SU-DHL-6 (cell line): Measurements from ENCODE around the gene OR56A3.

Source experiments
- H2AFZ ChIP-seq: fragments of 200-600 bp; sonication (generic); 2 replicates; pipeline ENCODE4 v1.6.1; 2014; ENCODE audit warnings: low read depth, mild to moderate bottlenecking, moderate library complexity, mixed read lengths, antibody characterized with exemption, low read length; ENCODE audit not compliant: severe bottlenecking
- H3F3A ChIP-seq: fragments of 200-600 bp; shearing (Covaris generic); 2 replicates; pipeline ENCODE4 v1.6.0; 2016; ENCODE audit warnings: antibody characterized with exemption, mild to moderate bottlenecking; ENCODE audit not compliant: insufficient read depth
- H3K27ac ChIP-seq: fragments of 200-600 bp; sonication (generic); 2 replicates; pipeline ENCODE4 v1.5.1; 2016; ENCODE audit warnings: low read depth, mild to moderate bottlenecking, low read length, moderate library complexity, mixed read lengths
- H3K27me3 ChIP-seq: fragments of 200-600 bp; sonication (generic), shearing (Covaris generic); 2 replicates; pipeline ENCODE4 v1.6.0; 2014; ENCODE audit warnings: mild to moderate bottlenecking, low read length
- H3K36me3 ChIP-seq: fragments of 200-600 bp; sonication (generic); 2 replicates; pipeline ENCODE4 v1.6.1; 2014; ENCODE audit warnings: mild to moderate bottlenecking, low read length, mixed read lengths
- H3K4me2 ChIP-seq: fragments of 300-600, 200-600 bp; shearing (Covaris generic), sonication (generic); 2 replicates; pipeline ENCODE4 v1.6.0; 2014; ENCODE audit warnings: low read length, low read depth, mild to moderate bottlenecking; ENCODE audit not compliant: poor library complexity, severe bottlenecking
- H3K4me3 ChIP-seq: fragments of 200-600 bp; sonication (generic); 2 replicates; pipeline ENCODE4 v1.5.1; 2014; ENCODE audit warnings: antibody characterized with exemption, low read length, mild to moderate bottlenecking, mixed read lengths; ENCODE audit not compliant: insufficient read depth, poor library complexity, severe bottlenecking
- H3K79me2 ChIP-seq: fragments of 200-600 bp; sonication (generic); 2 replicates; pipeline ENCODE4 v1.6.1; 2014; ENCODE audit warnings: mild to moderate bottlenecking, low read length, moderate library complexity; ENCODE audit not compliant: insufficient read depth
- H3K9ac ChIP-seq: fragments of 200-600 bp; sonication (generic); 2 replicates; pipeline ENCODE4 v1.7.0; 2014; ENCODE audit warnings: mild to moderate bottlenecking, low read length
- H3K9me2 ChIP-seq: fragments of 200-600 bp; sonication (generic); replicated peaks from 2 replicates; pipeline ENCODE4 v1.6.1; 2014; ENCODE audit warnings: low read length; ENCODE audit not compliant: insufficient read depth
- H3K9me3 ChIP-seq: fragments of 200-600 bp; sonication (generic); 2 replicates; pipeline ENCODE4 v1.6.1; 2014; ENCODE audit warnings: low read length, mixed read lengths; ENCODE audit not compliant: insufficient read depth
- H4K20me1 ChIP-seq: fragments of 200-600 bp; sonication (generic); 2 replicates; pipeline ENCODE4 v1.6.1; 2014; ENCODE audit warnings: low read depth, mild to moderate bottlenecking, antibody characterized with exemption, low read length, moderate library complexity, mixed read lengths
- EZH2phosphoT487 ChIP-seq: fragments of 200-600 bp; sonication (generic), shearing (Covaris generic); conservative IDR thresholded peaks from 2 replicates; pipeline ENCODE4 v1.6.1; 2018; ENCODE audit warnings: mild to moderate bottlenecking, antibody characterized with exemption, low read length, moderate library complexity, mixed read lengths
- TF ChIP-seq, protein P1 (sequence below): fragments of 200-600 bp; sonication (generic); IDR thresholded peaks from one replicate; pipeline ENCODE4 v1.5.1; 2017; ENCODE audit warnings: antibody characterized with exemption, mild to moderate bottlenecking, low read length, moderate library complexity; ENCODE audit not compliant: insufficient read depth, poor library complexity, severe bottlenecking

OR56A3 gene

DNA sequence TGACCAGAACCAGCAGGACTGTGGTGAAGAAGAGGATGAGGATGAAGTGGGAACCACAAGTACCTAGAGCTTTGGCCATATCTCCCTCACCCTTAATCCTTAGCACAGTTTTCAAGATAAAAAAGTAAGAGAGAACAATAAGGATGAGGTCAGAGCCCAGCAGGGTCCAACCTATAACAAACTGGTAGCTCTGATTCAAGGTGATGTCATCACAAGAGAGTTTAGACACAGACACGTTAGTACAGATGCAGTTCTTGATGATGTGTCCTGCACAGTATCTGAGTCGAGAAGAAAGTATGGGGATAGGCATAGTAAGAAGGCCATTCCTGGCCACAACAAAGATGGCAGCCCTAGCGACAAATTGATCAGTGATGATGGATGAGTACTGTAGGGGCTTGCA, 25.7 kb downstream of the OR56A3 start:
- Histone ChIP-seq H3K36me3 (no peaks in the 10 kb centered on the region), H3K79me2 (no peaks in the 10 kb centered on the region), H4K20me1 (no peaks in the 10 kb centered on the region), H2AFZ (no peak overlapping the region), H3K9me3 (no peaks in the 10 kb centered on the region), H3K4me2 (no peak overlapping the region), H3K27me3 (no peaks in the 10 kb centered on the region), H3F3A (no peaks in the 10 kb centered on the region), H3K27ac (no peak overlapping the region), H3K9me2 (peaks cover 4% of the 10 kb centered on the region; the same call in 1 of the 2 replicates), H3K9ac (no peak overlapping the region), H3K4me3 (no peak overlapping the region)
- TF ChIP-seq EZH2phosphoT487 = no peak
- TF ChIP-seq, protein P1, sequence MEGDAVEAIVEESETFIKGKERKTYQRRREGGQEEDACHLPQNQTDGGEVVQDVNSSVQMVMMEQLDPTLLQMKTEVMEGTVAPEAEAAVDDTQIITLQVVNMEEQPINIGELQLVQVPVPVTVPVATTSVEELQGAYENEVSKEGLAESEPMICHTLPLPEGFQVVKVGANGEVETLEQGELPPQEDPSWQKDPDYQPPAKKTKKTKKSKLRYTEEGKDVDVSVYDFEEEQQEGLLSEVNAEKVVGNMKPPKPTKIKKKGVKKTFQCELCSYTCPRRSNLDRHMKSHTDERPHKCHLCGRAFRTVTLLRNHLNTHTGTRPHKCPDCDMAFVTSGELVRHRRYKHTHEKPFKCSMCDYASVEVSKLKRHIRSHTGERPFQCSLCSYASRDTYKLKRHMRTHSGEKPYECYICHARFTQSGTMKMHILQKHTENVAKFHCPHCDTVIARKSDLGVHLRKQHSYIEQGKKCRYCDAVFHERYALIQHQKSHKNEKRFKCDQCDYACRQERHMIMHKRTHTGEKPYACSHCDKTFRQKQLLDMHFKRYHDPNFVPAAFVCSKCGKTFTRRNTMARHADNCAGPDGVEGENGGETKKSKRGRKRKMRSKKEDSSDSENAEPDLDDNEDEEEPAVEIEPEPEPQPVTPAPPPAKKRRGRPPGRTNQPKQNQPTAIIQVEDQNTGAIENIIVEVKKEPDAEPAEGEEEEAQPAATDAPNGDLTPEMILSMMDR = no peak

DNA sequence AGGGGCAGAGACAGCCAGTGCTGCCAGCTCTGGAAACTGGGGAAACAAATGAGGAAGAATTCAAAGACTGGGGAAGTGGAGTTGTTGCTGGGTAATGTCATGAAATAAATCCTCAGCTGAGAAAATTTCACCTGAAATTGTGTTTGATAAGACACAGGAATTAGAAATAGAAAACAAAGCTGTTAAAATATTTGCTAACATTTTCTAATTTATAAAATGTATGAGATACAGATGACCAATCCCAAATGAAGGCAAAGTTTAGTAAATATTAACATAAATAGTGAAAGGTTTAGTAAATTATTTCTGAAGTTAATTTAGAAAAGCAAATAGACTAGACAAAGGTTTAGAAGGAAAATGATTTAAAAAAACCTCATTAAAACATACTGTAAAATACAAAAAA, 26.3 kb downstream of the OR56A3 start, which contains the start of gene OR56A5:
OR56A5 (minus strand) TSS at position 101 of the 400 bp plus-strand sequence; CDS start at position 101, 0 bp downstream.
- no peaks in the 10 kb centered on the region for H4K20me1 ChIP-seq
- H3K4me2 ChIP-seq = no peak within 1 kb of the TSS
- H3K79me2 ChIP-seq = no peaks in the 10 kb centered on the region
- TF ChIP-seq, protein P1 = no peak
- no peak for TF ChIP-seq EZH2phosphoT487
- no peaks in the 10 kb centered on the region for H3K9me3 ChIP-seq
- no peak within 1 kb of the TSS for H3K9ac ChIP-seq
- no peaks in the 10 kb centered on the region for H3F3A ChIP-seq
- H3K9me2 ChIP-seq = peaks cover 4% of the 10 kb centered on the region; the same call in 1 of the 2 replicates
- no peak within 1 kb of the TSS for H2AFZ ChIP-seq
- H3K27me3 ChIP-seq = no peaks in the 10 kb centered on the region
- H3K27ac ChIP-seq = no peak within 1 kb of the TSS
- no peak within 1 kb of the TSS for H3K4me3 ChIP-seq
- no peaks in the 10 kb centered on the region for H3K36me3 ChIP-seq

- Histone ChIP-seq H3K9me3 (no peaks in the 10 kb centered on the region), H4K20me1 (no peaks in the 10 kb centered on the region), H3K9me2 (peaks cover 4% of the 10 kb centered on the region; the same call in 1 of the 2 replicates), H3K27ac (no peak overlapping the region), H3K27me3 (no peaks in the 10 kb centered on the region), H3K36me3 (no peaks in the 10 kb centered on the region), H3K79me2 (no peaks in the 10 kb centered on the region), H3K4me3 (no peak overlapping the region), H3F3A (no peaks in the 10 kb centered on the region), H2AFZ (no peak overlapping the region), H3K4me2 (no peak overlapping the region), H3K9ac (no peak overlapping the region)
- TF ChIP-seq, protein P1 = no peak
- TF ChIP-seq EZH2phosphoT487 = no peak
These were observed 31.5 kb downstream of the OR56A3 start for GRCh38 chr11:5973530-5973929.

- no peak overlapping the region for H2AFZ ChIP-seq
- TF ChIP-seq, protein P1 = no peak
- TF ChIP-seq EZH2phosphoT487 = no peak
- H3K36me3 ChIP-seq = no peaks in the 10 kb centered on the region
- no peak overlapping the region for H3K9ac ChIP-seq
- no peak overlapping the region for H3K4me2 ChIP-seq
- no peaks in the 10 kb centered on the region for H3F3A ChIP-seq
- no peak overlapping the region for H3K27ac ChIP-seq
- no peaks in the 10 kb centered on the region for H3K9me3 ChIP-seq
- H4K20me1 ChIP-seq = no peaks in the 10 kb centered on the region
- H3K79me2 ChIP-seq = no peaks in the 10 kb centered on the region
- no peaks in the 10 kb centered on the region for H3K9me2 ChIP-seq
- H3K4me3 ChIP-seq = no peak overlapping the region
- H3K27me3 ChIP-seq = no peaks in the 10 kb centered on the region
These were observed 41.4 kb downstream of the OR56A3 start for GRCh38 chr11:5983443-5983842.
